Islet of Langerhans (tissue), 1 donor: ENCODE measurements around the gene OLFM2.
"Not testable (repeated sequence)": the region's sequence is repeated elsewhere in the genome, so short reads cannot be mapped to it uniquely, and the experiment has no call there.

Experiments
- FAIRE-seq: peaks from one replicate; lab custom pipeline; 2011; peaks lifted over from hg19 to GRCh38; lab: Jason Lieb, UNC

Gene OLFM2

GRCh38 chr19:9936326-9937000 is at the start of gene OLFM2:
TSS of gene OLFM2 (minus strand) at chr19:9936515. CDS start at chr19:9936366, 149 bp downstream.
- FAIRE-seq, result no peak

GRCh38 chr19:9981406-9982260 is 45.3 kb upstream of the OLFM2 start:
- no peak for FAIRE-seq

GRCh38 chr19:9972103-9972502 is 35.8 kb upstream of the OLFM2 start:
- no peak for FAIRE-seq

DNA sequence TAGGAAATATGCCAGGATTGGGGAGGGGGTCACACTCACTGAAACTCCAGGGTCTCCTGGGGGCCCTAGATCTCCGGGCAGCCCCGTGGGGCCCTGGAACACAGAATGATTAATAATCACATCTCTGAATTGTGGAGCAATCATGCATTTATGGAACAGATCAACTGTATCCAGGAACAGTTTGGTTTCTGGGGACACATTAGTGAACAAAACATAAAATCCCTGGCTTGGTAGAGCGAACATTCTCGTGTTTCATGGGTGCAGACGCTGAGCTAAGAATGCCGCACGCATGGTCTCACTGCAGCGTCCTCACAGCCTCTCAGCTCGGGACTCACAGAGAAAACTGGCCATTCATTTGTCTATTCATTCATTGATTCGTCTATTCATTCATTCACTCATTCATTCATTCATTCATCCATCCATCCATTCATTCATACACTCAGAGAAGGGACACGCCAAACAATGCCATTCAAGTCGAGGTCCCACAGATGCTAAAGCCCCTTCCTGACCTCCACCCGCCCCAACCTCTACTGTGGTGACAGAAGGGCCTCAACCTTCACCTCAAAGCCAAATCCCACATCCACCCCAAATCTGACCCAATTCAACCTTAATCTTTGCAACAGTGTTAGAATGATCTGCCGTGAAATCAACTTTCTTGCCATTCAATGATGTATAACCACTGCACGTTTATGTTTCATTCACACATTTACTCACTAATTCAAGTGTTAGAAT is 35.0 kb upstream of the OLFM2 start:
- FAIRE-seq, result no peak

DNA sequence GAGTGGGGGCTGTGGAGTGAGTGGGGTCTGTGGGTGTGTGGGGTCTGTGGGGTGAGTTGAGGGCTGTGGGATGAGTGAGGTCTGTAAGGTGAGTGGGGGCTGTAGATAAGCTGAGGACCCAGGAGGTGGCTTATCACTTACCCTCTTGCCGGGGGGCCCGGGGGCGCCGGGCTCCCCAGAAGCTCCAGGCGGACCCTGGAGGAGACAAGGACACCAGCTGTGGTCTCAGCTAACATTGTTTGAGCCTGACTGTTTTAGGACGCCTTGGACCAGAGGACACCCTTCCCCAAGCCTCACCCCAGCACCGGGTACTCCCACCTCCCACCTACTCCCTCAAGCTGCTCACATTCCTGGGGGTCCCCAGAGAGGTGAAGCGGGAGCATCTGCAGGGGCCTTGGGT is 34.2 kb upstream of the OLFM2 start:
- no peak for FAIRE-seq

DNA sequence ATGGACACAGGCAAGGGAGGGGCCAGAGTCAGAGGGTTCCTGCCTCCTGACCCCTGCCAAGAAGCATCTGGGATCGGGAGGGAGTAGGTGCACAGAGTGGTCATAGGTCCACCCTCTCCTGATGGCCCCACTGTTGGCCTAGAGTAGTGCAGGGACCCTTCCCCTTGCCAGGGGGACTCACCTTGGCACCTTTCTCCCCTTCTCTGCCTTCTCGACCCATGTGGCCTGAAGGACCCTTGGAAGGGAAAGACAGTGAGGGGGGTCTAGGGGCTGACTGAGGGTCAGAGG is 33.3 kb upstream of the OLFM2 start:
- FAIRE-seq, result no peak

GRCh38 chr19:9968820-9969687 is 32.7 kb upstream of the OLFM2 start:
- FAIRE-seq, result no peak

- no peak for FAIRE-seq
Measured at GRCh38 chr19:9967326-9967725, 31.0 kb upstream of the OLFM2 start.

GRCh38 chr19:9966448-9966847 is 30.1 kb upstream of the OLFM2 start:
- FAIRE-seq, result no peak

DNA sequence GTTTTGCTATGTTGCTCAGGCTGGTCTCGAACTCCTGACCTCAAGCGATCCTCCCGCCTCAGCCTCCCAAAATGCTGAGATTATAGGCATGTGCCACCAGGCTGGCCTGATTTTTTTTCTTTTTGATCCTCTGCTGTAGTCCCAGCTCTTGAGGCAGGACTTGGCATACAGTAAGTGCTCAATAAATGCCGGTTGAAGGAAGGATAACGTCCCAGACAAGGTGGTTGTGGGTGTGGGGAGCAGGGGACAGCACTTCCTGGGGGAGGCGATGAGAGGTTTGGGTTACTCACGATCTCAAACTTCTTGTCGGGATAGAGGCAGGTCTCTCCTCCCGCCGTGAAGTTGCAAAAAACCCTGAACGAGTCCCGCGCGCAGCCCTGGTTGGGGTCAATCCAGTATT is 29.7 kb upstream of the OLFM2 start:
- no peak for FAIRE-seq

DNA sequence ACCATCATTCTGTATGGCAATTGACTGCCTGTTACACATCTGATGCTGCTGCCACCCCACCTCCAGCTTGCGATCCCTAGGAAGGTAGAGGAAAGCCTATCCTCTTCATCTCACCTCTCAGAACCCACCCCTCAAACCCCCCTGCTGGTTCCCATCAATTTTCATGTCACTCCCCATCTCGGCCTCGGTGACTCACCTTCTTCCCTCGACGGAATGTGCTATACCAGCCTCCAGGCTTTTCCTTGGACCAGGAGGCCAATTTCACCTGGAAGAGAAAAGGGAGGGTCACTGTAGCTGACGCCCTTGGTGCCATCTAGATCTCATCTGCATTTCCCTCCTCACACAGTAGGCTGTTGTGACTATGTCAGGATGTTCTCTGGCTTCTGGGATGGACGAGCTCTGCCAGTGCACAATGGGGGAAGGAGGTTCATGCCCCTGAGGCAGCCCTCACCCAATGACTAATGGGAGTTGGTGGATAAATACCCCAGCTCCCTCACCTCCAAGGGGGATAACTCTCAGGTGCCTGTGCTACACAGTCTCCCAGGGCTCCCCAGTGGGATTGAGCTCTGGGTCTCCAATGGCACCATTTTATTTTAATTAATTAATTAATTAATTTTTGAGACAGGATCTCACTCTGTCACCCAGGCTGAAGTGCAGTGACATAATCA is 26.4 kb upstream of the OLFM2 start:
- no peak for FAIRE-seq

DNA sequence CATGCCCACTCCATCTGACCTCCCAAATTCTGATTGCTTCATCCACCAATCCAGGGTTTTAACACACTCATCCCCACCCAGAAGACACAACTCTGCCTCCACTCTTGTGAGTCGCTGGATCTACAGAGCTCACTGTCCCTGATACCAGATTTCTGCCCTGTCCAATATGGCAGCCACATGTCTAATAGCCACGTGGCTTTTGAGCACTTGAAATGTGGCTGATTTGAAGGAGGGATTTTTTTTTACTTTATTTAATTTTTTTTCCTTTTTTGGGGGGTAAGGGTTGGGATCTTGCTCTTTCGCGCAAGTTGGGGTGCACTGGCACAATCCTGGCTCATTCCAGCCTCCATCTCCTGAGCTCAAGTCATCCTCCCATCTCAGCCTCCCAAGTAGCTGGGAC is 24.8 kb upstream of the OLFM2 start:
- FAIRE-seq, result no peak

- FAIRE-seq, result no peak
Measured at GRCh38 chr19:9958379-9958821, 22.1 kb upstream of the OLFM2 start.

GRCh38 chr19:9956956-9957355 is 20.6 kb upstream of the OLFM2 start:
- FAIRE-seq, result no peak

DNA sequence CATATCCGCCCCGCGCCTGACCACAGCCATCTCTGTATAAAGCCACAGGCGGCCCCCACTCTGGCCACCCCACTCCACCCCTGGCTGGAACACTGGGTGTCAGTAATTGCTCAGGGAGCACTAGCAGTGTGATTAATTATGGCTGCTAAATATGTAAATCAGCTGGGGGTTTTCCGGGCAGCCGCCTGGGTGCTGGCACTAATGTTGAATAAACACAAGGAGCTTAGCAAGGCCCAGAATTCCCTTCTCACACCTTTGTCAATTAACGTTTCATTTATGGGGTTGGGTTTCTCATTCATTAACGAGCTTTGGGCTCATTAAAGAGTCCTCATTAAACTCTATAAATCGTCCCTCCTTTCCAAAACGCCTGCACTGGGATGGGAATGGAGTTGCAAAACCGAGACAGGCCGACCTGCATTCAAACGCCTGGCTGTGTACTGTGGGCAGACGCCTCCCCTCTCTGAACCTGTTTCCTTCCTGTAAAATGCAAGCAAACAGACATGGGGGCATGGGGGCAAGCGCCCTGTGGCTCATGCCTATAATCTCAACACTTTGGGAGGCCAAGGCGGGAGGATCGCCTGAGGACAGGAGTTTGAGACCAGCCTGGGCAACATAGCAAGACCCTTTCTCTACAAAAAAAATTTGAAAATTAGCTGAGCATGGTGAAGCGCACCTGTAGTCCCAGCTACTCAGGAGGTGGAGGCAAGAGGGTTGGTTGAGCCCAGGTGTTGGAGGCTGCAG is 17.7 kb upstream of the OLFM2 start:
- FAIRE-seq, result no peak

DNA sequence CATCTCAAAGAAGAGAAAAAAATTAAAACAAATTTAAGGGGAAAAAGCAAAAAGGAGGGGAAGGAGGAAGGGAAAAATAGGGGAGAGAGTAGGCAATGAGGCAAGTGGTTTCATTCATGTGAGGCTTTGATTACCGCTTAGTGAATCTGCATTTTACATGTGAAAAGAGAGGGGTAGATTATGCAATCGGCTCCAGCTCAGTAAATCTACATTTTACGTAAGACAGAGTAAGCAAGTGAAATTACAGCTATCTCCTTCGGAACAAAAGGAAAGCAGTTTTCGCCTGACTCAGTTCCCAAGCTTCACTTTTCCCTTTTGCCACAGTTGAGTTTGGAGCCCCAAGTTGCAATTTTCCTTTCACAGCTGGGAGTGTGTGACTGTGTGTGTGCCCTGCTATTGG is 16.0 kb upstream of the OLFM2 start:
- FAIRE-seq, result no peak

- no peak for FAIRE-seq
Measured at GRCh38 chr19:9947441-9947840, 11.1 kb upstream of the OLFM2 start.

GRCh38 chr19:9946528-9947125 is 10.3 kb upstream of the OLFM2 start:
- FAIRE-seq, result not testable (repeated sequence)

GRCh38 chr19:9945319-9945966 is 9.1 kb upstream of the OLFM2 start:
- FAIRE-seq, result no peak

DNA sequence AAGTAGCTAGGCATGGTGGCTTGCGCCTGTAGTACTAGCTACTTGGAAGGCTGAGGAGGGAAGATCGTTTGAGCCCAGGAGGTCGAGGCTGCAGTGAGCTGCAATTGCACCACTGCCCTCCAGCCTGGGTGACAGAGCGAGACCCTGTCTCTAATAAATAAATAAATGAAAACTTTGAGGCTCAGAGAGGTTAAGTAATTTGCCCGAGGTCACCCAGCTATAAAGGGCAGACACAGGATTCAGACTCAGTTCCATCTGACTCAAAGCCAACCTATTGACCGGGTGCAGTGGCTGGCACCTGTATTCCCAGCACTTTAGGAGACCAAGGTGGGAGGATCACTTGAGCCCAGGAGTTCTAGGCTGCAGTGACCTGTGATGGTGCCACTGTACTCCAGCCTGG is 7.4 kb upstream of the OLFM2 start:
- FAIRE-seq, result no peak
